ENCODE measurements around the gene OSBPL2. TPM values are rescaled to one million over a fixed set of nuclear protein-coding genes. Genes with fewer than 3 reads are reported as not detected.

The OSBPL2 gene
- total and polyA plus RNA-seq, 2 donors (not counting 1 experiment from before 2014, with no cell fraction given): 28.1 to 74.3 TPM

DNA sequence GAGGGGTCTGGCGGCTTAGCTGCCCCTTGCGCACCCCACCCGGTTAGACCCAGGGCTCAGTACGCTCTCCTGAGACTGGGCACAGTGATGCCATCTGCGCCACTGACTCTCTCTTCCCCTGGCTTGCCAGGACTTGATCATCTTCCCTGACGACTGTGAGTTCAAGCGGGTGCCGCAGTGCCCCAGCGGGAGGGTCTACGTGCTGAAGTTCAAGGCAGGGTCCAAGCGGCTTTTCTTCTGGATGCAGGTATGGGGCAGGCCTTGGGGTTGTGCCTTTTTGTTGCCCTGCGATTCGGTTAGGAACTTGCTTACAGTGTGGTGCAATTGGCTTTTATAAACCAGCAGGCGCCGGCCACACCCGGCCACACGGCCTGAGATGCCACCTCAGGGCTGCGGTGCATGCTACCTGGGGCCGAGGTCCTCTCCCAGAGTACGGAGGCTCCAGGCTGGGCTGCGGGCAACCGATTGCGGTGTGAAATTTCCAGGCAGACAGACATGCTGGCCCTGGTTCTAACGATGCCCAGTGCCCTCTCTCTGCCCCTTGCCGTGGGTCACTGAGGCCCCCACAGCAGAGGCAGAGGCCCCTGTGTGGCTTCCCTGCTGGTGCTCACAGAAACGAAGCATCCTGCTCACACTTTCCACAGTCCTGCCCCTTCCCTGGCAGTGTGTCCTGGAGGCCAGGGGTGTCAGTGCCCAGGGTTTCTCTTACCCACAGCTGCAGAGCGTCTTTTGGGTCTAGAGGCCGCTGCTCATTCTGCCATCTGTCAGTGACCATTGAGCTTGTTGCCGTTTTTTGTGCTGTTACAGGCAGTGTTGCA, 66.2 kb downstream of the OSBPL2 start:
- ChIA-PET POLR2A (interaction anchor here (1.5 kb wide), 1 partner anchor 33 kb away, joined by 4 read pairs; no protein-coding TSS in a partner anchor), CTCF (interaction anchor here (1.9 to 9.2 kb wide), 2 partner anchors 64 to 78 kb away, joined by 5 to 81 read pairs; no protein-coding TSS in a partner anchor)
- Histone ChIP-seq H2AFZ (ENCODE audit: insufficient read depth, low read depth, low read length, poor library complexity, severe bottlenecking) (no peak overlapping the region), H3K36me3 (replicated peaks in 1 of 2; ENCODE audit: control extremely low read depth in 1 of 2, control insufficient read depth in 1 of 2, extremely low read depth in 1 of 2, insufficient read depth in 2 of 2, low read length in 1 of 2) (peaks cover 0 to 50% of the 10 kb centered on the region in 2 experiments), H3K27me3 (replicated peaks in 1 of 4; ENCODE audit: control extremely low read depth in 1 of 4, control insufficient read depth in 3 of 4, insufficient read depth in 4 of 4, low read length in 3 of 4) (no peaks in the 10 kb centered on the region), H4K20me1 (ENCODE audit: control insufficient read depth, insufficient read depth, low read length, poor library complexity, severe bottlenecking) (peaks cover 56% of the 10 kb centered on the region), H3K4me2 (replicated peaks; ENCODE audit: low read depth, low read length, poor library complexity, severe bottlenecking) (peak overlapping the region; percentile 100), H3K4me1 (ENCODE audit: control insufficient read depth in 2 of 2, insufficient read depth in 2 of 2, low read length in 2 of 2) (peaks cover 15 to 29% of the 10 kb centered on the region in 2 donors), H3K79me2 (ENCODE audit: control insufficient read depth, insufficient read depth, low read length) (peaks cover 34% of the 10 kb centered on the region), H3K27ac (ENCODE audit: low read length in 2 of 2) (peak overlapping the region in 1 of 2 donors; percentile 74), H3K9me3 (ENCODE audit: control extremely low read depth in 1 of 3, control insufficient read depth in 2 of 3, insufficient read depth in 1 of 3, low read length in 2 of 3) (no peaks in the 10 kb centered on the region), H3K4me3 (ENCODE audit: control extremely low read depth in 1 of 5, extremely low read depth in 1 of 5, insufficient read depth in 1 of 5, low read depth in 2 of 5, low read length in 4 of 5) (peak overlapping the region in 3 of 5 experiments; percentile 70 to 88 (median 83)), H3K9ac (ENCODE audit: low read length) (peak overlapping the region; percentile 87)
- peak overlapping the region; percentile 65 for H3K27ac Mint-ChIP-seq
- 94% methylated on average over 29 of the region's 29 CpGs for WGBS (ENCODE audit: insufficient coverage)
- H3K27me3 Mint-ChIP-seq: no peaks in the 10 kb centered on the region
- no peak for TF ChIP-seq EZH2 (IDR thresholded peaks at IDR 0.05; ENCODE audit: borderline replicate concordance, insufficient read depth, low read depth, low read length, poor library complexity, severe bottlenecking)
- TF ChIP-seq CTCF (IDR thresholded peaks at IDR 0.05): no peak
- peak overlapping the region; percentile 87 for H3K4me3 Mint-ChIP-seq
- DNase-seq (no peak), ATAC-seq (ENCODE audit: low read depth) (no peak)
- intact Hi-C loops (cut with micrococcal nuclease): loop anchor here (5.0 to 10.0 kb wide), 4 partner anchors 122 to 503 kb away; partner anchors contain the start of genes MTG2 and SLCO4A1
- peaks cover 23% of the 10 kb centered on the region for H3K4me1 Mint-ChIP-seq
- no peaks in the 10 kb centered on the region for H3K9me3 Mint-ChIP-seq (ENCODE audit: insufficient read depth)
